GM23248 (cell line): Measurements from ENCODE around the gene GSE1. TPM values are rescaled to one million over a fixed set of nuclear protein-coding genes. Genes with fewer than 3 reads are reported as not detected.

Source experiments
- DNase-seq: peaks from one replicate; pipeline ENCODE4 v3.0.0-alpha.2; 2015
- H2AFZ ChIP-seq: fragments of 200-600 bp; sonication (generic); 2 replicates; pipeline ENCODE4 v1.6.1; 2016; ENCODE audit warnings: antibody characterized with exemption
- H3F3A ChIP-seq: fragments of 200-600 bp; sonication (generic); 2 replicates; pipeline ENCODE4 v1.6.1; 2016; ENCODE audit warnings: mild to moderate bottlenecking, antibody characterized with exemption, mixed run types; ENCODE audit not compliant: insufficient read depth
- H3K27ac ChIP-seq: fragments of 200-600 bp; sonication (generic); 2 replicates; pipeline ENCODE4 v1.5.1; 2016; ENCODE audit warnings: mild to moderate bottlenecking
- H3K27me3 ChIP-seq: fragments of 200-600 bp; sonication (generic); replicated peaks from 2 replicates; pipeline ENCODE4 v1.6.1; 2016; ENCODE audit warnings: mild to moderate bottlenecking; ENCODE audit not compliant: insufficient read depth
- H3K36me3 ChIP-seq: fragments of 200-600 bp; sonication (generic); 2 replicates; pipeline ENCODE4 v1.6.1; 2016; ENCODE audit warnings: low read depth, mild to moderate bottlenecking
- H3K4me1 ChIP-seq: fragments of 200-600 bp; sonication (generic); 2 replicates; pipeline ENCODE4 v1.6.1; 2016; ENCODE audit warnings: mild to moderate bottlenecking; ENCODE audit not compliant: insufficient read depth
- H3K4me2 ChIP-seq: fragments of 200-600 bp; sonication (generic); one replicate; pipeline ENCODE4 v1.6.1; 2016; ENCODE audit warnings: mild to moderate bottlenecking; ENCODE audit not compliant: unreplicated experiment
- H3K4me3 ChIP-seq: fragments of 200-600 bp; sonication (generic); 2 replicates; pipeline ENCODE4 v1.5.1; 2016; ENCODE audit warnings: mild to moderate bottlenecking
- H3K79me2 ChIP-seq: fragments of 200-600 bp; sonication (generic); 2 replicates; pipeline ENCODE4 v1.6.1; 2016; ENCODE audit warnings: mild to moderate bottlenecking; ENCODE audit not compliant: insufficient read depth
- H3K9ac ChIP-seq: fragments of 200-600 bp; sonication (generic); 2 replicates; pipeline ENCODE4 v1.6.1; 2016; ENCODE audit warnings: mild to moderate bottlenecking
- H3K9me2 ChIP-seq: fragments of 200-600 bp; sonication (generic); 2 replicates; pipeline ENCODE4 v1.6.1; 2016; ENCODE audit warnings: mixed run types, mild to moderate bottlenecking, moderate library complexity; ENCODE audit not compliant: insufficient read depth
- H3K9me3 ChIP-seq: fragments of 200-600 bp; sonication (generic); one replicate; pipeline ENCODE4 v1.6.1; 2017; ENCODE audit warnings: low read depth
- H4K20me1 ChIP-seq: fragments of 200-600 bp; sonication (generic); 2 replicates; pipeline ENCODE4 v1.6.0; 2016; ENCODE audit not compliant: insufficient read depth
- EZH2 ChIP-seq: fragments of 200-600 bp; sonication (generic); IDR thresholded peaks from 2 replicates; pipeline ENCODE4 v1.6.1; 2018; ENCODE audit warnings: antibody characterized with exemption, mild to moderate bottlenecking; ENCODE audit not compliant: insufficient read depth, poor library complexity, severe bottlenecking
- EZH2phosphoT487 ChIP-seq: fragments of 200-600 bp; sonication (generic); IDR thresholded peaks from 2 replicates; pipeline ENCODE4 v1.6.1; 2018; ENCODE audit warnings: antibody characterized with exemption, moderate library complexity, mild to moderate bottlenecking, low read depth; ENCODE audit not compliant: insufficient read depth
- WGBS, 2 experiments: methylation state at CpG; one replicate each; pipeline ENCODE4 v1.1.6; 2015 to 2017; ENCODE audit warnings: low lambda C conversion rate in 2 of 2, low coverage in 1 of 2; ENCODE audit errors: missing lambda C conversion rate in 2 of 2; 5-methylcytosine and 5-hydroxymethylcytosine counted together
- in situ Hi-C: fragments of 300-500 bp; cut with MboI; formaldehyde crosslinking; loops from 2 replicates; pipeline ENCODE4 v1.15.0; 2020
- polyA plus RNA-seq: library from polyadenylated mRNA; unstranded; fragments of >200 nt; fragmentation: Nextera tagmentation; extraction: Ambion mirVana; gene quantifications from 2 replicates; pipeline ENCODE4 v1.2.1, GENCODE V29; 2016
- total RNA-seq: library from RNA; depleted of rRNA; stranded (reverse); fragments of >200 nt; shearing (Covaris generic); gene quantifications from 2 replicates; pipeline ENCODE4 v1.2.3, GENCODE V29; 2014

Gene GSE1
- total and polyA plus RNA-seq, 2 experiments from 2014 or later, result 11.6 to 35.1 TPM

- Histone ChIP-seq H4K20me1 (no peaks in the 10 kb centered on the region), H3K4me3 (no peak overlapping the region), H3K4me1 (no peaks in the 10 kb centered on the region), H3K27me3 (no peaks in the 10 kb centered on the region), H3K9me2 (no peaks in the 10 kb centered on the region), H3K4me2 (no peak overlapping the region), H2AFZ (no peak overlapping the region), H3K27ac (no peak overlapping the region), H3K9me3 (no peaks in the 10 kb centered on the region), H3F3A (no peaks in the 10 kb centered on the region), H3K36me3 (no peaks in the 10 kb centered on the region), H3K79me2 (no peaks in the 10 kb centered on the region), H3K9ac (no peak overlapping the region)
- 90 to 91% methylated on average over 20 of the region's 20 CpGs for WGBS, 2 experiments
- no peak for DNase-seq
- in situ Hi-C loops, result no loop called here
- TF ChIP-seq EZH2phosphoT487, result no peak
- TF ChIP-seq EZH2, result no peak
These were observed 92.1 kb downstream of the GSE1 start for GRCh38 chr16:85704900-85705846.

- no peak for DNase-seq
- Histone ChIP-seq H3K9me2 (no peaks in the 10 kb centered on the region), H3K9ac (no peak overlapping the region), H3K79me2 (no peaks in the 10 kb centered on the region), H3K4me3 (no peak overlapping the region), H3K4me1 (no peaks in the 10 kb centered on the region), H3K9me3 (no peaks in the 10 kb centered on the region), H3K27me3 (no peaks in the 10 kb centered on the region), H3K36me3 (no peaks in the 10 kb centered on the region), H4K20me1 (no peaks in the 10 kb centered on the region), H3K27ac (no peak overlapping the region), H3F3A (no peaks in the 10 kb centered on the region), H3K4me2 (no peak overlapping the region), H2AFZ (no peak overlapping the region)
- TF ChIP-seq EZH2phosphoT487 (no peak), EZH2 (no peak)
- in situ Hi-C loops, result no loop called here
- 79 to 83% methylated on average over 8 to 11 of the region's 11 CpGs for WGBS, 2 experiments
These were observed 93.4 kb downstream of the GSE1 start for GRCh38 chr16:85706449-85707034.

GRCh38 chr16:85707528-85708095 is 94.5 kb downstream of the GSE1 start:
- Histone ChIP-seq H3K4me2 (no peak overlapping the region), H3F3A (no peaks in the 10 kb centered on the region), H3K27me3 (no peaks in the 10 kb centered on the region), H3K4me3 (no peak overlapping the region), H3K4me1 (no peaks in the 10 kb centered on the region), H3K79me2 (no peaks in the 10 kb centered on the region), H3K9ac (no peak overlapping the region), H3K9me2 (no peaks in the 10 kb centered on the region), H3K9me3 (no peaks in the 10 kb centered on the region), H4K20me1 (no peaks in the 10 kb centered on the region), H3K36me3 (no peaks in the 10 kb centered on the region), H3K27ac (no peak overlapping the region), H2AFZ (no peak overlapping the region)
- WGBS, 2 experiments, result 89 to 92% methylated on average over 16 of the region's 16 CpGs
- in situ Hi-C loops, result no loop called here
- no peak for DNase-seq
- TF ChIP-seq EZH2phosphoT487 (no peak), EZH2 (no peak)

- WGBS, 2 experiments, result 94 to 96% methylated on average over 6 of the region's 6 CpGs
- H2AFZ ChIP-seq, result no peak overlapping the region
- in situ Hi-C loops, result no loop called here
- no peak overlapping the region for H3K4me3 ChIP-seq
- no peak overlapping the region for H3K9ac ChIP-seq
- TF ChIP-seq EZH2, result no peak
- TF ChIP-seq EZH2phosphoT487, result no peak
- H3K79me2 ChIP-seq, result no peaks in the 10 kb centered on the region
- no peak overlapping the region for H3K4me2 ChIP-seq
- no peaks in the 10 kb centered on the region for H3K36me3 ChIP-seq
- H3K27ac ChIP-seq, result no peak overlapping the region
- no peaks in the 10 kb centered on the region for H3K4me1 ChIP-seq
- H3K27me3 ChIP-seq, result no peaks in the 10 kb centered on the region
- H3K9me2 ChIP-seq, result no peaks in the 10 kb centered on the region
- H3F3A ChIP-seq, result no peaks in the 10 kb centered on the region
- H4K20me1 ChIP-seq, result no peaks in the 10 kb centered on the region
- no peak for DNase-seq
- no peaks in the 10 kb centered on the region for H3K9me3 ChIP-seq
These were observed 95.2 kb downstream of the GSE1 start for GRCh38 chr16:85708338-85708737.
